Ishikawa (cell line): ENCODE measurements around the gene FAM200A.
A peak's percentile ranks its signal among the peaks of the same experiment; 100 is the strongest.

Experiments
- CEBPB ChIP-seq: IDR thresholded peaks from 2 replicates; pipeline ENCODE4 v1.6.1; 2012
- CREB1 ChIP-seq: IDR thresholded peaks from 2 replicates; pipeline ENCODE4 v1.6.1; 2012; ENCODE audit warnings: low read depth
- EGR1 ChIP-seq: IDR thresholded peaks from 2 replicates; pipeline ENCODE4 v1.6.1; 2012
- EP300 ChIP-seq: IDR thresholded peaks from 2 replicates; pipeline ENCODE4 v1.6.1; 2012; ENCODE audit warnings: borderline replicate concordance
- FOXM1 ChIP-seq: IDR thresholded peaks from 2 replicates; pipeline ENCODE4 v1.6.1; 2012; ENCODE audit warnings: low read depth, borderline replicate concordance
- NFIC ChIP-seq: IDR thresholded peaks from 2 replicates; pipeline ENCODE4 v1.6.1; 2012
- RAD21 ChIP-seq: IDR thresholded peaks from 2 replicates; pipeline ENCODE4 v1.6.1; 2012; ENCODE audit warnings: low read depth
- TAF1 ChIP-seq: IDR thresholded peaks from 2 replicates; pipeline ENCODE4 v1.6.1; 2012; ENCODE audit warnings: low read depth, mild to moderate bottlenecking
- TCF12 ChIP-seq: IDR thresholded peaks from 2 replicates; pipeline ENCODE4 v1.6.1; 2012; ENCODE audit warnings: low read depth
- TEAD4 ChIP-seq: IDR thresholded peaks from 2 replicates; pipeline ENCODE4 v1.6.1; 2012
- YY1 ChIP-seq: IDR thresholded peaks from 2 replicates; pipeline ENCODE4 v1.6.1; 2012; ENCODE audit warnings: low read depth
- ZBTB7A ChIP-seq: IDR thresholded peaks from 2 replicates; pipeline ENCODE4 v1.6.1; 2012; ENCODE audit warnings: low read depth
- TF ChIP-seq, protein P1 (sequence below): IDR thresholded peaks from 2 replicates; pipeline ENCODE4 v1.6.1; 2012
- TF ChIP-seq, protein P2 (sequence below): IDR thresholded peaks from 2 replicates; pipeline ENCODE4 v1.6.1; 2012
- TF ChIP-seq, protein P3 (sequence below): IDR thresholded peaks from 2 replicates; pipeline ENCODE4 v1.6.1; 2012; ENCODE audit warnings: low read depth, mild to moderate bottlenecking

FAM200A gene

DNA sequence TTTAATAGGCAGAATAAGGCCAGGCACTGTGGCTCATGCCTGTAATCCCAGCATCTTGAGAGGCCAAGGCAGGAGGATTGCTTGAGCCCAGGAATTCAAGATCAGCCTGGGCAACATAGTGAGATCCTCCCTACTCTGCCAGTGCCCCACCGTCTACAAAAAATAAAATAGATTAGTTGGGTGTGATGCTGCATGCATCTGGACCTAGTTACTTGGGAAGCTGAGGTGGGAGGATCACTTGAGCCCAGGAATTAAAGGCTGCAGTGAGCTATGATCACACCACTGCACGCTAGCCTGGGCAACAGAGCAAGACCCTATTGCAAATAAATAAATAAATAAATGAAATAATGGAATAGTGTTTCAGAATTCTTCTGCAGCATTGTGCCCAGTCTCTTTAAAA, 16.2 kb downstream of the FAM200A start:
- TF ChIP-seq CEBPB (no peak), TCF12 (no peak), TEAD4 (no peak), EP300 (no peak), EGR1 (no peak), CREB1 (no peak), RAD21 (no peak)
- TF ChIP-seq, protein P1, sequence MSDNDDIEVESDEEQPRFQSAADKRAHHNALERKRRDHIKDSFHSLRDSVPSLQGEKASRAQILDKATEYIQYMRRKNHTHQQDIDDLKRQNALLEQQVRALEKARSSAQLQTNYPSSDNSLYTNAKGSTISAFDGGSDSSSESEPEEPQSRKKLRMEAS, result no peak
- TF ChIP-seq, protein P2, sequence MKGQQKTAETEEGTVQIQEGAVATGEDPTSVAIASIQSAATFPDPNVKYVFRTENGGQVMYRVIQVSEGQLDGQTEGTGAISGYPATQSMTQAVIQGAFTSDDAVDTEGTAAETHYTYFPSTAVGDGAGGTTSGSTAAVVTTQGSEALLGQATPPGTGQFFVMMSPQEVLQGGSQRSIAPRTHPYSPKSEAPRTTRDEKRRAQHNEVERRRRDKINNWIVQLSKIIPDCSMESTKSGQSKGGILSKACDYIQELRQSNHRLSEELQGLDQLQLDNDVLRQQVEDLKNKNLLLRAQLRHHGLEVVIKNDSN, result no peak
- TF ChIP-seq, protein P3, sequence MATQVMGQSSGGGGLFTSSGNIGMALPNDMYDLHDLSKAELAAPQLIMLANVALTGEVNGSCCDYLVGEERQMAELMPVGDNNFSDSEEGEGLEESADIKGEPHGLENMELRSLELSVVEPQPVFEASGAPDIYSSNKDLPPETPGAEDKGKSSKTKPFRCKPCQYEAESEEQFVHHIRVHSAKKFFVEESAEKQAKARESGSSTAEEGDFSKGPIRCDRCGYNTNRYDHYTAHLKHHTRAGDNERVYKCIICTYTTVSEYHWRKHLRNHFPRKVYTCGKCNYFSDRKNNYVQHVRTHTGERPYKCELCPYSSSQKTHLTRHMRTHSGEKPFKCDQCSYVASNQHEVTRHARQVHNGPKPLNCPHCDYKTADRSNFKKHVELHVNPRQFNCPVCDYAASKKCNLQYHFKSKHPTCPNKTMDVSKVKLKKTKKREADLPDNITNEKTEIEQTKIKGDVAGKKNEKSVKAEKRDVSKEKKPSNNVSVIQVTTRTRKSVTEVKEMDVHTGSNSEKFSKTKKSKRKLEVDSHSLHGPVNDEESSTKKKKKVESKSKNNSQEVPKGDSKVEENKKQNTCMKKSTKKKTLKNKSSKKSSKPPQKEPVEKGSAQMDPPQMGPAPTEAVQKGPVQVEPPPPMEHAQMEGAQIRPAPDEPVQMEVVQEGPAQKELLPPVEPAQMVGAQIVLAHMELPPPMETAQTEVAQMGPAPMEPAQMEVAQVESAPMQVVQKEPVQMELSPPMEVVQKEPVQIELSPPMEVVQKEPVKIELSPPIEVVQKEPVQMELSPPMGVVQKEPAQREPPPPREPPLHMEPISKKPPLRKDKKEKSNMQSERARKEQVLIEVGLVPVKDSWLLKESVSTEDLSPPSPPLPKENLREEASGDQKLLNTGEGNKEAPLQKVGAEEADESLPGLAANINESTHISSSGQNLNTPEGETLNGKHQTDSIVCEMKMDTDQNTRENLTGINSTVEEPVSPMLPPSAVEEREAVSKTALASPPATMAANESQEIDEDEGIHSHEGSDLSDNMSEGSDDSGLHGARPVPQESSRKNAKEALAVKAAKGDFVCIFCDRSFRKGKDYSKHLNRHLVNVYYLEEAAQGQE, result no peak

DNA sequence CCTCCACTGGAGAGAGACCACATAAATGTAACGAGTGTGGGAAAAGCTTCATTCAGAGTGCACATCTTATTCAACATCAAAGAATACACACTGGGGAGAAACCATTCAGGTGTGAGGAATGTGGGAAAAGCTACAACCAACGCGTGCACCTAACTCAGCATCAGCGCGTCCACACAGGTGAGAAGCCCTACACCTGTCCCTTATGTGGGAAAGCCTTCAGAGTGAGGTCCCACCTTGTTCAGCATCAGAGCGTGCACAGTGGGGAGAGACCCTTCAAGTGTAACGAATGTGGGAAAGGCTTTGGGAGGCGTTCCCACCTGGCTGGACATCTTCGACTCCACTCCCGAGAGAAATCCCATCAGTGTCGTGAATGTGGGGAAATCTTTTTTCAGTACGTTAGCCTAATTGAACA, 20.6 kb downstream of the FAM200A start:
- TF ChIP-seq CREB1, result no peak
- TF ChIP-seq TCF12, result peak; percentile 57; the same call in 1 of the 2 replicates
- TF ChIP-seq, protein P2, result peak; percentile 25; the same call in 1 of the 2 replicates

DNA sequence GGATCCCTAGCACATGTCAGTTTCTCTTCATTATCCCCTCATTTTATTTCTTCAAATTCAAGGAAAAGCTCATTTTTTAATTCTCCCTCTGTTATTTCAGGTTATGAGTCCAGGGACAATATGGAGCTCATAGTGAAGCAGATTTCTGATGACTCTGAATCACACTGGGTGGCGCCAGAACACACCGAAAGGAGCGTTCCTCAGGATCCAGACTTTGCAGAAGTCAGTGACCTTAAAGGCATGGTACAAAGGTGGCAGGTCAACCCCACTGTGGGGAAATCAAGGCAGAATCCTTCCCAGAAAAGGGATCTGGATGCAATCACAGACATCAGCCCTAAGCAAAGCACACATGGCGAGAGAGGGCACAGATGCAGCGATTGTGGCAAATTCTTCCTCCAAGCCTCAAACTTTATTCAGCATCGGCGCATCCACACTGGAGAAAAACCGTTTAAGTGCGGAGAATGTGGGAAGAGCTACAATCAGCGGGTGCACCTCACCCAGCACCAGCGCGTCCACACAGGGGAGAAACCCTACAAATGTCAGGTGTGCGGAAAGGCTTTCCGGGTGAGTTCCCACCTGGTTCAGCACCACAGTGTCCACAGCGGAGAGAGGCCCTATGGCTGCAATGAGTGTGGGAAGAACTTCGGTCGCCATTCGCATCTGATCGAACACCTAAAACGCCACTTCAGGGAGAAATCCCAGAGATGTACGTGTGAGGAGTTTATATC, 26.0 kb downstream of the FAM200A start:
- TF ChIP-seq TCF12 (no peak), RAD21 (peak; percentile 39)

DNA sequence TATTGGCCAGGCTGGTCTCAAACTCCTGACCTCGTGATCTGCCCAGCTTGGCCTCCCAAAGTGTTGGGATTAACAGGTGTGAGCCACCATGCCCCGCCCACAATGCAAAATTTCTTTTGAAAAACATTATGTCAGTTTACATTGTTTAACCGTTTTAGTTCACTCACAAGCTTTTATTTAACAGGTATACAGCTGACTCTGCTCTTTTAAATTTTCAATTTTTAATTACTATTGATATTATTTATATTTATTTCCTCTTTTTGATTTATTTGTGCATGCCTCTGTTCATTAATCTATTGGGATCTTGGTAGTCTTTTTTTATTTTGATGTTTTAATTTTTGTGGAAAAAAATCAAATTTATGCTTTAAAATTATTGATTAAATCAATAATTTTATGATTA, 30.5 kb downstream of the FAM200A start:
- TF ChIP-seq CEBPB, result no peak
- no peak for TF ChIP-seq ZBTB7A
- TF ChIP-seq TAF1, result no peak
- no peak for TF ChIP-seq FOXM1
- TF ChIP-seq EP300, result no peak
- no peak for TF ChIP-seq CREB1
- TF ChIP-seq, protein P1, result no peak
- TF ChIP-seq, protein P2, result no peak
- no peak for TF ChIP-seq TCF12
- TF ChIP-seq NFIC, result no peak
- TF ChIP-seq EGR1, result no peak
- TF ChIP-seq TEAD4, result no peak
- no peak for TF ChIP-seq RAD21
- TF ChIP-seq, protein P3, result no peak

DNA sequence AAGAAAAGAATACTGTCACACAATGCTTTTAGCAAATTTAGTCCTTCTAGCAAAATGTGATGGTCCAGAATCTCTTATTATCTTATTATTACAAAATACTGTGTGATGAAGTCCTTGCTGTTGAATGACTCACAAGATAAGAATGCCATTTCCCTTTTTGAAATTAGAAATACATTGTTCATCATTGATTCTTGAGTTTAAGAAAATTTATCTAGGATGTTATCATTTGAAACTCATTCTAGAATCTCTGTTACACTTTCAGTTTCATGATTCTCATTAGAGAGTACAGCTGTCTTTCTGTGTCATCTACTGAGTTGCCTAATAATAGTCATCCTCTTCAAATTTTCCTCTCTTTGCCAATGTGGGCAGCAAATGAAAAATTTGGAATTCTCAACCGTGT, 37.9 kb downstream of the FAM200A start:
- TF ChIP-seq TCF12 (no peak), FOXM1 (no peak), YY1 (no peak), EP300 (no peak), TEAD4 (no peak), NFIC (no peak), TAF1 (no peak), EGR1 (no peak), RAD21 (no peak), CREB1 (no peak)
- TF ChIP-seq, protein P2, result no peak
- TF ChIP-seq, protein P1, result no peak
- TF ChIP-seq, protein P3, result no peak
